GM19463 (cell line): ENCODE measurements around the gene PRTN3.
"Not testable (repeated sequence)": the region's sequence is repeated elsewhere in the genome, so short reads cannot be mapped to it uniquely, and the experiment has no call there.

ENCODE experiments used
- ATAC-seq: cut with Tn5 transposase; IDR thresholded peaks from one replicate; pipeline ENCODE4 v1.9.1; 2021; ENCODE audit warnings: mild to moderate bottlenecking, moderate library complexity; ENCODE audit not compliant: unreplicated experiment

PRTN3 gene

GRCh38 chr19:878751-879561 lies 38.2 kb downstream of the PRTN3 start:
- ATAC-seq, result not testable (repeated sequence)

GRCh38 chr19:879711-880438 lies 39.1 kb downstream of the PRTN3 start:
- no peak for ATAC-seq

- ATAC-seq, result no peak
Measured at GRCh38 chr19:881385-882071, 40.7 kb downstream of the PRTN3 start.

GRCh38 chr19:882871-883497 lies 42.2 kb downstream of the PRTN3 start:
- ATAC-seq, result no peak

GRCh38 chr19:883661-884211 lies 42.9 kb downstream of the PRTN3 start:
- ATAC-seq, result no peak

- no peak for ATAC-seq
Measured at GRCh38 chr19:884420-885211, 43.8 kb downstream of the PRTN3 start.

GRCh38 chr19:885536-886224 lies 44.9 kb downstream of the PRTN3 start:
- ATAC-seq, result no peak

GRCh38 chr19:887072-887471 lies 46.3 kb downstream of the PRTN3 start:
- no peak for ATAC-seq

- no peak for ATAC-seq
Measured at GRCh38 chr19:887599-887998, 46.8 kb downstream of the PRTN3 start.

GRCh38 chr19:888581-889385 lies 48.0 kb downstream of the PRTN3 start:
- no peak for ATAC-seq

- no peak for ATAC-seq
Measured at GRCh38 chr19:889662-890295, 49.0 kb downstream of the PRTN3 start.

GRCh38 chr19:890831-891230 lies 50.0 kb downstream of the PRTN3 start:
- ATAC-seq, result no peak

GRCh38 chr19:891421-892200 lies 50.8 kb downstream of the PRTN3 start:
- not testable (repeated sequence) for ATAC-seq

GRCh38 chr19:892243-892893 lies 51.6 kb downstream of the PRTN3 start:
- no peak for ATAC-seq

GRCh38 chr19:892894-893689 lies 52.3 kb downstream of the PRTN3 start, which contains the start of the genes MED16 and RNU6-9:
TSS of gene MED16 (minus strand) at chr19:893187. CDS start at chr19:891131, 2,056 bp downstream.
TSS of gene RNU6-9 (plus strand) at chr19:893484.
- peak; percentile 87 for ATAC-seq

GRCh38 chr19:896434-896833 lies 55.6 kb downstream of the PRTN3 start:
- ATAC-seq, result no peak
